HFFc6 (cell line): ENCODE results near the gene ELK4. TPM values are rescaled to one million over a fixed set of nuclear protein-coding genes. Genes with fewer than 3 reads are reported as not detected.

Source experiments
- DNase-seq: peaks from one replicate; pipeline ENCODE4 v3.0.0-alpha.2; 2018
- H3K27ac Mint-ChIP-seq: 2 replicates; pipeline ENCODE4 v1.8.0; 2020; ENCODE audit warnings: mild to moderate bottlenecking, mixed read lengths
- H3K27me3 Mint-ChIP-seq: 2 replicates; pipeline ENCODE4 v1.8.0; 2021; ENCODE audit warnings: mild to moderate bottlenecking, moderate library complexity, mixed read lengths; ENCODE audit not compliant: insufficient read depth
- H3K36me3 Mint-ChIP-seq: 2 replicates; pipeline ENCODE4 v1.8.0; 2021; ENCODE audit warnings: low read depth, mixed read lengths
- H3K4me1 Mint-ChIP-seq: 2 replicates; pipeline ENCODE4 v1.8.0; 2020; ENCODE audit warnings: low read depth, mixed read lengths
- H3K4me3 Mint-ChIP-seq: 2 replicates; pipeline ENCODE4 v1.8.0; 2020; ENCODE audit warnings: mild to moderate bottlenecking, moderate library complexity, mixed read lengths
- H3K9me3 Mint-ChIP-seq: 2 replicates; pipeline ENCODE4 v1.8.0; 2020; ENCODE audit warnings: mild to moderate bottlenecking, mixed read lengths
- total RNA-seq, 6 experiments: library from RNA; stranded (reverse); fragmentation: NEBNext Ultra II Directional; extraction: Animal tissue kit (Norgen Biotek cat#: 25700); gene quantifications; 2 replicates in 1 of 6; 3 replicates in 5 of 6; pipeline ENCODE4 v1.2.3, GENCODE V29; 2021
- TF ChIP-seq, protein P1 (sequence below): fragments of 200-600 bp; sonication (generic); IDR thresholded peaks from 2 replicates; pipeline ENCODE4 v1.5.0; 2021; ENCODE audit warnings: antibody characterized with exemption, mild to moderate bottlenecking

The ELK4 gene
- total RNA-seq, 6 experiments from 2014 or later: 32.9 to 37.6 (median 35.6) TPM

GRCh38 chr1:205567716-205568115, 64.1 kb downstream of the ELK4 start:
- no peaks in the 10 kb centered on the region for H3K9me3 Mint-ChIP-seq
- DNase-seq: no peak
- TF ChIP-seq, protein P1, sequence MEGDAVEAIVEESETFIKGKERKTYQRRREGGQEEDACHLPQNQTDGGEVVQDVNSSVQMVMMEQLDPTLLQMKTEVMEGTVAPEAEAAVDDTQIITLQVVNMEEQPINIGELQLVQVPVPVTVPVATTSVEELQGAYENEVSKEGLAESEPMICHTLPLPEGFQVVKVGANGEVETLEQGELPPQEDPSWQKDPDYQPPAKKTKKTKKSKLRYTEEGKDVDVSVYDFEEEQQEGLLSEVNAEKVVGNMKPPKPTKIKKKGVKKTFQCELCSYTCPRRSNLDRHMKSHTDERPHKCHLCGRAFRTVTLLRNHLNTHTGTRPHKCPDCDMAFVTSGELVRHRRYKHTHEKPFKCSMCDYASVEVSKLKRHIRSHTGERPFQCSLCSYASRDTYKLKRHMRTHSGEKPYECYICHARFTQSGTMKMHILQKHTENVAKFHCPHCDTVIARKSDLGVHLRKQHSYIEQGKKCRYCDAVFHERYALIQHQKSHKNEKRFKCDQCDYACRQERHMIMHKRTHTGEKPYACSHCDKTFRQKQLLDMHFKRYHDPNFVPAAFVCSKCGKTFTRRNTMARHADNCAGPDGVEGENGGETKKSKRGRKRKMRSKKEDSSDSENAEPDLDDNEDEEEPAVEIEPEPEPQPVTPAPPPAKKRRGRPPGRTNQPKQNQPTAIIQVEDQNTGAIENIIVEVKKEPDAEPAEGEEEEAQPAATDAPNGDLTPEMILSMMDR: no peak
- H3K27ac Mint-ChIP-seq: no peak overlapping the region
- H3K4me1 Mint-ChIP-seq: no peaks in the 10 kb centered on the region
- no peak overlapping the region for H3K4me3 Mint-ChIP-seq
- H3K27me3 Mint-ChIP-seq: peaks cover 52% of the 10 kb centered on the region
- H3K36me3 Mint-ChIP-seq: no peaks in the 10 kb centered on the region

DNA sequence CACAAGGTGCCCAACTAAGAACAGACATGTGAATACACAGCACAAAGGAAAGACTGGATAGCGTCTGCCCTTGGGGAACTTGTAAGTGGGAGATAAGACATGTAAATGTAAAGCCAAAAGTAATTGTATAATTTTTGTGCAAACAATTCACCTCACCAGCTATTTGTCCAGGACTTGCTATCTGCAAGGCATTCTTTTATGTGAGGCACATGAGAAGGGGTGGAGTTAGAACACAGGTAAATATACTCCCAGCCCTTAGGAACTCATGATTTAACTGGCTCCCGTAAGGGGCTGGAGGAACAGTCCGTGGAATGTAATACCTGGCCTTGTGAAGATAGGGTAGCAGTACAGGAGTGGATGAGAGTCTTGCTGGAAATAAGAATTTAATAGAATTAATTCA, 66.0 kb downstream of the ELK4 start:
- Mint-ChIP-seq H3K4me3 (no peak overlapping the region), H3K4me1 (no peaks in the 10 kb centered on the region), H3K27ac (no peak overlapping the region), H3K9me3 (peaks cover 16% of the 10 kb centered on the region; the same call in 1 of the 2 replicates), H3K27me3 (peaks cover 49% of the 10 kb centered on the region), H3K36me3 (no peaks in the 10 kb centered on the region)
- no peak for DNase-seq
- TF ChIP-seq, protein P1: no peak

GRCh38 chr1:205563927-205564441, 67.8 kb downstream of the ELK4 start:
- Mint-ChIP-seq H3K27me3 (peaks cover 43% of the 10 kb centered on the region), H3K4me1 (no peaks in the 10 kb centered on the region), H3K27ac (no peak overlapping the region), H3K36me3 (no peaks in the 10 kb centered on the region), H3K9me3 (peaks cover 19% of the 10 kb centered on the region; the same call in 1 of the 2 replicates), H3K4me3 (no peak overlapping the region)
- TF ChIP-seq, protein P1: no peak
- DNase-seq: no peak

GRCh38 chr1:205561501-205562203, 70.2 kb downstream of the ELK4 start:
- Mint-ChIP-seq H3K4me3 (no peak overlapping the region), H3K9me3 (peaks cover 19% of the 10 kb centered on the region; the same call in 1 of the 2 replicates), H3K27me3 (peaks cover 45% of the 10 kb centered on the region), H3K27ac (no peak overlapping the region), H3K36me3 (no peaks in the 10 kb centered on the region), H3K4me1 (no peaks in the 10 kb centered on the region)
- no peak for DNase-seq
- TF ChIP-seq, protein P1: no peak

Other genes starting within 250 kb of the ELK4 start
- not detected for gene LEMD1, start 210.0 kb downstream of the ELK4 start, total RNA-seq
- gene BLACAT1, start 176.0 kb downstream of the ELK4 start, total RNA-seq: not detected
- gene CDK18, start 127.3 kb downstream of the ELK4 start, total RNA-seq: 1 to 10 TPM in 4 of 6 experiments, under 1 TPM in 2; 0.33 to 2.9 (median 1.7) TPM
- 1 to 10 TPM; 1.1 to 2.4 (median 1.4) TPM for gene SLC45A3, start 48.5 kb upstream of the ELK4 start, total RNA-seq
- 100 to 1,000 TPM; 187 to 259 (median 222) TPM for gene NUCKS1, start 118.2 kb upstream of the ELK4 start, total RNA-seq
- 10 to 100 TPM; 10.6 to 13.0 (median 11.5) TPM for gene RAB29, start 143.5 kb upstream of the ELK4 start, total RNA-seq
- 10 to 100 TPM; 31.6 to 39.8 (median 35.5) TPM for gene SLC41A1, start 181.2 kb upstream of the ELK4 start, total RNA-seq
- not detected for gene PM20D1, start 218.1 kb upstream of the ELK4 start, total RNA-seq